ENCODE results near the gene DDR1. TPM values are rescaled to one million over a fixed set of nuclear protein-coding genes. Genes with fewer than 3 reads are reported as not detected.
"Not testable (repeated sequence)": the region's sequence is repeated elsewhere in the genome, so short reads cannot be mapped to it uniquely, and the experiment has no call there.

DDR1 gene
- total RNA-seq, 1 experiment from 2014 or later: 580 TPM

DNA sequence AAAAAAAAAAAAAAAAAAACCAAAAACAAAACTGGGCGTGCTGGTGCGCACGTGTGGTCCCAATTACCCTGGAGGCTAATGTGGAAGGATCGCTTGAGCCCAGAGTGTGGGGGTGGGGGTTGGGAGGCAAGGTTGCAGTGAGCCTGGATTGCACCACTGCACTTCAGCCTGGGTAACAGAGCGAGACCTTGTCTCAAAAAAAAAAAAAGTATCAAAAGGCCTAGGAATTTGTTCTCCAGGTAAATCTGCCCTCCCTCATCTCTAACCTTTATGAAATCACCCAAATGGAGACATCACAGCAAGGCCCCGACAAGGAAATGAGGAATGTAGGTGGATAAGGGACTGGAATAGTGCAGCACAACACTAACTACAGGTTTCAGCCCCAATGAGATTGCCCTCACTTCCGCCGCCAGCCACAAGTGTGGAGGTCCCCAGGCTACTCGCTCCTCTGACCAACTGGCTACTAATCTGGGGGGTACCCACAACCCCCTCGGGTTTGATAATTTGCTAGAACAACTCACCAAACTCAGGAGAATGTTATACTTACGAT lies 36.8 kb upstream of the DDR1 start:
- H3K36me3 Mint-ChIP-seq (ENCODE audit: insufficient read depth, unreplicated experiment): no peaks in the 10 kb centered on the region
- H3K4me1 Mint-ChIP-seq (ENCODE audit: low read depth, unreplicated experiment): peaks cover 24% of the 10 kb centered on the region
- H3K27ac Mint-ChIP-seq (ENCODE audit: unreplicated experiment): no peak overlapping the region
- H3K9me3 Mint-ChIP-seq (ENCODE audit: low read depth, unreplicated experiment): peaks cover 4% of the 10 kb centered on the region
- no TSS peak for BruUV-seq (replicated peaks)
- no peak overlapping the region for H3K4me3 Mint-ChIP-seq (ENCODE audit: low read depth, unreplicated experiment)
- H3K27me3 Mint-ChIP-seq (ENCODE audit: unreplicated experiment): no peaks in the 10 kb centered on the region
- TF ChIP-seq CTCF (IDR thresholded peaks at IDR 0.05; ENCODE audit: unreplicated experiment): no peak
- CTCF ChIA-PET: interaction anchor here (0.7 kb wide), 1 partner anchor 22 kb away, joined by 3 read pairs; no protein-coding TSS in a partner anchor
- no peak for DNase-seq
- intact Hi-C loops (cut with micrococcal nuclease; ENCODE audit: unreplicated experiment): no loop called here

DNA sequence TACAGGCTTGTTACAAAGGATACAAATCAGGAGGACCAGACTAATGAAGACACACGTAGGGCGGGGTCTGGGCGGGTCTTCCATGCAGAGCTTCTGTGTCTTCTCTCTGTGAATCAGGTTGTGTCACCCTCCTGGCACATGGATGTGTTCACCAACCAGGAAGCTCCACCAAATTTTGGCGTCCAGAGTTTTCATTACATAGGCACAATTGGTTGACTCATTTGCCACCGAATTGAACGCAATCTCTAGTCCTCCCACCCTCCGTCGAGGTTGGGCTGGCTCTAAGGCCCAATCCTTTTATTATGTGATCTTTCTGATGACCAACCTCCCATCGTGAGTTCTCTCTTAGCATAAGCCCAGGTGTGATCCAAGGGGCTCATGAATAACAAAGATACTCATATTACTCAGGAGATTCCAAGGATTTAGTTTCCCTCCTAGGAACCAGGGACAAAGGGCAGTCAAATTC lies 36.3 kb upstream of the DDR1 start:
- H3K36me3 Mint-ChIP-seq (ENCODE audit: insufficient read depth, unreplicated experiment): no peaks in the 10 kb centered on the region
- intact Hi-C loops (cut with micrococcal nuclease; ENCODE audit: unreplicated experiment): no loop called here
- DNase-seq: no peak
- CTCF ChIA-PET: no interaction called here
- peaks cover 24% of the 10 kb centered on the region for H3K4me1 Mint-ChIP-seq (ENCODE audit: low read depth, unreplicated experiment)
- H3K27ac Mint-ChIP-seq (ENCODE audit: unreplicated experiment): no peak overlapping the region
- no peak for TF ChIP-seq CTCF (IDR thresholded peaks at IDR 0.05; ENCODE audit: unreplicated experiment)
- no peak overlapping the region for H3K4me3 Mint-ChIP-seq (ENCODE audit: low read depth, unreplicated experiment)
- no TSS peak for BruUV-seq (replicated peaks)
- peaks cover 7% of the 10 kb centered on the region for H3K9me3 Mint-ChIP-seq (ENCODE audit: low read depth, unreplicated experiment)
- no peaks in the 10 kb centered on the region for H3K27me3 Mint-ChIP-seq (ENCODE audit: unreplicated experiment)

- Mint-ChIP-seq H3K4me3 (ENCODE audit: low read depth, unreplicated experiment) (no peak overlapping the region), H3K9me3 (ENCODE audit: low read depth, unreplicated experiment) (peaks cover 7% of the 10 kb centered on the region), H3K27me3 (ENCODE audit: unreplicated experiment) (no peaks in the 10 kb centered on the region), H3K27ac (ENCODE audit: unreplicated experiment) (no peak overlapping the region), H3K4me1 (ENCODE audit: low read depth, unreplicated experiment) (peaks cover 15% of the 10 kb centered on the region), H3K36me3 (ENCODE audit: insufficient read depth, unreplicated experiment) (no peaks in the 10 kb centered on the region)
- no peak for DNase-seq
- no peak for TF ChIP-seq CTCF (IDR thresholded peaks at IDR 0.05; ENCODE audit: unreplicated experiment)
- CTCF ChIA-PET: no interaction called here
- BruUV-seq (replicated peaks): no TSS peak
- intact Hi-C loops (cut with micrococcal nuclease; ENCODE audit: unreplicated experiment): no loop called here
These were observed 34.2 kb upstream of the DDR1 start for GRCh38 chr6:30849903-30850651.

DNA sequence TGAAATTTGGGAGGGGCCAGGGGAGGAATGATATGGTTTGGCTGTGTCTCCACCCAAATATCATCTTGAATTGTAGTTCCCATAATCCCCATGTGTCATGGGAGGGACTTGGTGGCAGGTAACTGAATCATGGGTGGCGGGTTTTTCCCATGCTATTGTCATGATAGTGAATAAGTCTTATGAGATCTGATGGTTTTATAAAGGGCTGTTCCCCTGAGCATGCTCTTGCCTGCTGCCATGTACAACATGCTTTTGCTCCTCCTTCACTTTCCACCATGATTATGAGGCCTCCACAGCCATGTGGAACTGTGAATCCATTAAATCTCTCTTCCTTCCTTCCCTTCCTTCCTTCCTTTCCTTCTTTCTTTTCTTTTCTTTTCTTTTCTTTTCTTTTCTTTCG lies 31.9 kb upstream of the DDR1 start:
- H3K27ac Mint-ChIP-seq (ENCODE audit: unreplicated experiment); H3K9me3 Mint-ChIP-seq (ENCODE audit: low read depth, unreplicated experiment); CTCF ChIA-PET; H3K4me3 Mint-ChIP-seq (ENCODE audit: low read depth, unreplicated experiment); BruUV-seq (replicated peaks); H3K36me3 Mint-ChIP-seq (ENCODE audit: insufficient read depth, unreplicated experiment); H3K27me3 Mint-ChIP-seq (ENCODE audit: unreplicated experiment); DNase-seq; intact Hi-C loops (cut with micrococcal nuclease; ENCODE audit: unreplicated experiment): not testable (repeated sequence)
- peaks cover 27% of the 10 kb centered on the region for H3K4me1 Mint-ChIP-seq (ENCODE audit: low read depth, unreplicated experiment)
